ENCODE data around the gene MYLK3. TPM values are rescaled to one million over a fixed set of nuclear protein-coding genes. Genes with fewer than 3 reads are reported as not detected.

The MYLK3 gene
- total RNA-seq, 4 donors from 2014 or later: not detected

DNA sequence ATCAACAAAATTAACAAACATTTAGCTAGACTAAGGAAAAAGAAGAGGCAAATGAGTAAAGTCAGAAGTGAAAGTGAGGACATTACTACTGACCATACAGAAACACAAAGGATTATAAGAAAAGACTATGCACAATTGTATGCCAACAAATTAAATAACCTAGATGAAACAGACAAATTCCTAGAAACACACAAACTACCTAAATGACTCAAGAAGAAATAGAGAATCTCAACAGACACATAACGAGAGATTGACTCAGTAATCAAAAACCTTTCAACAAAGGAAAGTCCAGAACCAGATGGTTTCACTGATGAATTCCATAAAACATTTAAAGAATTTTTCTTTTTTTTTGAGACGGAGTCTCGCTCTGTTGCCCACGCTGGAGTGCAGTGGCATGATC is 35.7 kb upstream of the MYLK3 start:
- H3K4me1 ChIP-seq: no peaks in the 10 kb centered on the region
- TF ChIP-seq POLR2A (IDR thresholded peaks at IDR 0.05): no peak
- TF ChIP-seq, protein P1, sequence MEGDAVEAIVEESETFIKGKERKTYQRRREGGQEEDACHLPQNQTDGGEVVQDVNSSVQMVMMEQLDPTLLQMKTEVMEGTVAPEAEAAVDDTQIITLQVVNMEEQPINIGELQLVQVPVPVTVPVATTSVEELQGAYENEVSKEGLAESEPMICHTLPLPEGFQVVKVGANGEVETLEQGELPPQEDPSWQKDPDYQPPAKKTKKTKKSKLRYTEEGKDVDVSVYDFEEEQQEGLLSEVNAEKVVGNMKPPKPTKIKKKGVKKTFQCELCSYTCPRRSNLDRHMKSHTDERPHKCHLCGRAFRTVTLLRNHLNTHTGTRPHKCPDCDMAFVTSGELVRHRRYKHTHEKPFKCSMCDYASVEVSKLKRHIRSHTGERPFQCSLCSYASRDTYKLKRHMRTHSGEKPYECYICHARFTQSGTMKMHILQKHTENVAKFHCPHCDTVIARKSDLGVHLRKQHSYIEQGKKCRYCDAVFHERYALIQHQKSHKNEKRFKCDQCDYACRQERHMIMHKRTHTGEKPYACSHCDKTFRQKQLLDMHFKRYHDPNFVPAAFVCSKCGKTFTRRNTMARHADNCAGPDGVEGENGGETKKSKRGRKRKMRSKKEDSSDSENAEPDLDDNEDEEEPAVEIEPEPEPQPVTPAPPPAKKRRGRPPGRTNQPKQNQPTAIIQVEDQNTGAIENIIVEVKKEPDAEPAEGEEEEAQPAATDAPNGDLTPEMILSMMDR (IDR thresholded peaks at IDR 0.05): no peak
- no peak for DNase-seq
- no peak overlapping the region for H3K27ac ChIP-seq
- no peaks in the 10 kb centered on the region for H3K27me3 ChIP-seq
- H3K36me3 ChIP-seq: no peaks in the 10 kb centered on the region
- peaks cover 0 to 5% (median 0%) of the 10 kb centered on the region in 4 donors for H3K9me3 ChIP-seq
- no peak overlapping the region for H3K4me3 ChIP-seq

DNA sequence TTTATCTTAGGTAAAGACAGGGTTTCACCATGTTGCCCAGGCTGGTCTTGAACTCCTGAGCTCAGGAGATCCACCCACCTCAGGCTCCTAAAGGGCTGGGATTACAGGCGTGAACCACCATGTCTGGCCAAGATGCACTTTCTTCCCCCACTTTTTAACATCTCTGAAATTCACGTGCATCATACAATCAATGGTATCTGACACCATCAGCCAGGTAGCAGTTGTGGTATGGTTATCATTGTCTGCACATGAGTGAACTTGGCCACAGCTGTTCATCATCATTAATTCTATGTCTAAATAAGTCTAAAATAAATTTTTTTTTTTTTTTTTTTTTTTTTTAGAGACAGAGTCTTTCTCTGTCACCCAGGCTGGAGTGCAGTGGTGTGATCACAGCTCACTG is 34.2 kb upstream of the MYLK3 start:
- TF ChIP-seq, protein P1 (IDR thresholded peaks at IDR 0.05): no peak
- TF ChIP-seq POLR2A (IDR thresholded peaks at IDR 0.05): no peak
- H3K4me1 ChIP-seq: no peaks in the 10 kb centered on the region
- H3K27ac ChIP-seq: no peak overlapping the region
- no peak for DNase-seq
- H3K36me3 ChIP-seq: no peaks in the 10 kb centered on the region
- H3K27me3 ChIP-seq: no peaks in the 10 kb centered on the region
- H3K4me3 ChIP-seq: no peak overlapping the region
- peaks cover 0 to 5% (median 0%) of the 10 kb centered on the region in 4 donors for H3K9me3 ChIP-seq

DNA sequence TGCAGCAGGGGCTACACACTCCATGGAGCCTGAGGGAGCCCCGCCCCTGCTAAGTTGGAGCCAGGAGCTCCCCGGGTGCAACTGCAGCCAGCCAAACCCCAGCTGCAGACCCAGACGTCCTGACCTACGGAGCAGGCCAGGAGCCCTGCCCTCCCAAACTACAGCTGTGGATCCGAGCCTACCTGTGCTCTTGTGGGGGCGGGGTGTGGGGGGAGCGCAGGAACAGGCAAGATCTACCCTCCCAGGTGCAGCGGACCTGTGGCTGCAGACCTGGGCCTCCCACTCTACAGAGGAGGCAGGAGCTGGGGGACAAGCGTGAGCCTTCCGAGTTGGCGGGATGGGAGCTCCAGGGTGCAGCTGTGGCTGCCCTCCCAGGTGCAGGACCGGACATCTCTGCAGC is 29.7 kb upstream of the MYLK3 start:
- Histone ChIP-seq H3K4me1 (no peaks in the 10 kb centered on the region), H3K4me3 (no peak overlapping the region), H3K27me3 (no peaks in the 10 kb centered on the region), H3K27ac (no peak overlapping the region), H3K36me3 (no peaks in the 10 kb centered on the region), H3K9me3 (no peaks in the 10 kb centered on the region)
- TF ChIP-seq, protein P1 (IDR thresholded peaks at IDR 0.05): no peak
- no peak for TF ChIP-seq POLR2A (IDR thresholded peaks at IDR 0.05)
- no peak for DNase-seq

DNA sequence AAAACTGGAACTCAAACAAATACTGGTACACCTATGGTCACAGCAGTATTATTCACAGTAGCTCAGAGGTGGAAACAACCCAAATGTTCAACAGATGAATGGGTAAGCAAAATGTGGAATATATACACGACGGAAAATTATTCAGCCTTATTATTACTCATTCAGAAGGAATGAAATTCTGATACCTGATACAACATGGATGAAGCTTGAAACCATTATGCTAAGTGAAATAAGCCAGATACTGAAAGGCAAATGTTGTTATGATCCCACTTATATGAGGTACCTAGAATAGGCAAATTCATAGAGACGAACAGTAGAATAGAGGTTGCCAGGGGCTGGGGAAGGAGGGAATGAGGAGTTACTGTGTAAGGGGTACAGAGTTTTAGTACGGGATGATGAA is 27.1 kb upstream of the MYLK3 start:
- Histone ChIP-seq H3K9me3 (no peaks in the 10 kb centered on the region), H3K4me3 (no peak overlapping the region), H3K27me3 (no peaks in the 10 kb centered on the region)

DNA sequence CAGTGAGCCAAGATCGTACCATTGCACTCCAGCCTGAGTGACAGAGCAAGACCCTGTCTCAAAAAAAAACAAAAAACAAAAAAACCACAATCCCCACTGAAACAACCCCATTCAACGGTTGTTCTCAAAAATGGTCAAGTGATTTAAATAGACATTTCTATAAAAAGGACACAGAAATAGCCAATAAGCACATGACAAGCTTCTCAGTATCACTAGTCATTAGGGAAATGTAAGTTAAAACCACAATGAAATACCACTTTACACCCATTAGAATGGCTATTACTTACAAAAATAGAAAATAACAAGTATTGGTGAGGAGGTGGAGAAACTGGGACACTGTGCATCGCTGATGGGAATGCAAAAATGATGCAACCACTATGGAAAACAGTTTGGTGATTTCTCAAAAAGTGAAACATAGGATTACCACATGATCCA is 26.6 kb upstream of the MYLK3 start:
- no peaks in the 10 kb centered on the region for H3K4me1 ChIP-seq
- H3K36me3 ChIP-seq: no peaks in the 10 kb centered on the region
- no peak for DNase-seq
- H3K9me3 ChIP-seq: no peaks in the 10 kb centered on the region
- TF ChIP-seq, protein P1 (IDR thresholded peaks at IDR 0.05): no peak
- TF ChIP-seq POLR2A (IDR thresholded peaks at IDR 0.05): no peak
- H3K27me3 ChIP-seq: no peaks in the 10 kb centered on the region
- H3K4me3 ChIP-seq: no peak overlapping the region
- H3K27ac ChIP-seq: no peak overlapping the region

More for the DNA sequence above, 27.1 kb upstream of the MYLK3 start:
- no peak overlapping the region for H3K27ac ChIP-seq
- H3K4me1 ChIP-seq: no peaks in the 10 kb centered on the region
- H3K36me3 ChIP-seq: no peaks in the 10 kb centered on the region
- TF ChIP-seq POLR2A (IDR thresholded peaks at IDR 0.05): no peak
- TF ChIP-seq, protein P1 (IDR thresholded peaks at IDR 0.05): no peak
- DNase-seq: no peak

DNA sequence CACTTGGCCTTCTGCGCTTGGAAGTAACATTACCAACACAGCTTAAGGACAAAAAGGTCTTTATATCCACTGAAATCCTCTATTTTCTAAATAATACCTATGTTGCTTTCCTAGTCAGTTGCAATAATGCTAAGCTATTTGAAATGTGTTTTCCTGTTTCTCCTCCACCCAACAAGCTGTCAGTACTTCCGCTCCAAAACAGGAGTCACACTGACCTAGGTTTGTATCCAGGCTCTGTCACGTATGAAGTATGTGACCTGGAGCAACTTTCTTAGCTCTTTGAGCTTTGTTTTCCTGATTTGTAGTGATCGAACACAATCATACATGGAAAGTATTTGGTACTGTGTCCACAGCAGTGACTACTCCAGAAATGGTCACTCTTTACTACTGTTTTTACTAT is 24.3 kb upstream of the MYLK3 start:
- H3K36me3 ChIP-seq: no peaks in the 10 kb centered on the region
- H3K9me3 ChIP-seq: no peaks in the 10 kb centered on the region
- H3K4me3 ChIP-seq: no peak overlapping the region
- TF ChIP-seq POLR2A (IDR thresholded peaks at IDR 0.05): no peak
- TF ChIP-seq, protein P1 (IDR thresholded peaks at IDR 0.05): no peak
- no peak for DNase-seq
- no peaks in the 10 kb centered on the region for H3K27me3 ChIP-seq
- no peak overlapping the region for H3K27ac ChIP-seq
- no peaks in the 10 kb centered on the region for H3K4me1 ChIP-seq
